Stimulated activated naive B cell treated with anti-CD40 and anti-IgM and Interleukin-4, amounts not matched to agents 10 μg/mL and 1 μg/mL and 100 μg/mL, for 72 hours (primary cell): Measurements from ENCODE around the gene WDFY4.

Source experiments
- ATAC-seq, 2 donors: fragments of 150-1000 bp; cut with Tn5 transposase; replicated peaks; 2 replicates each; pipeline ENCODE4 v1.10.0; 2021; ENCODE audit warnings: moderate library complexity in 1 of 2
- DNase-seq: peaks from one replicate; pipeline ENCODE4 v3.0.0; 2021
- H3K27ac Mint-ChIP-seq: one replicate; pipeline ENCODE4 v1.8.0; 2022; ENCODE audit warnings: mild to moderate bottlenecking, mixed read lengths
- H3K27me3 Mint-ChIP-seq, 2 donors: one replicate each; pipeline ENCODE4 v1.8.0; 2022; ENCODE audit warnings: mixed read lengths in 2 of 2
- H3K36me3 Mint-ChIP-seq, 2 donors: one replicate each; pipeline ENCODE4 v1.8.0; 2022; ENCODE audit warnings: mixed read lengths in 2 of 2, mild to moderate bottlenecking in 1 of 2
- H3K4me1 Mint-ChIP-seq, 2 donors: one replicate each; pipeline ENCODE4 v1.8.0; 2022; ENCODE audit warnings: mixed read lengths in 2 of 2, mild to moderate bottlenecking in 1 of 2
- H3K4me3 Mint-ChIP-seq, 2 donors: one replicate each; pipeline ENCODE4 v1.8.0; 2022; ENCODE audit warnings: mild to moderate bottlenecking in 2 of 2, mixed read lengths in 2 of 2, moderate library complexity in 1 of 2
- H3K9me3 Mint-ChIP-seq, 2 donors: one replicate each; pipeline ENCODE4 v1.8.0; 2022; ENCODE audit warnings: mixed read lengths in 2 of 2, mild to moderate bottlenecking in 1 of 2

The WDFY4 gene

GRCh38 chr10:49008505-49009198, 324.0 kb downstream of the WDFY4 start:
- Mint-ChIP-seq H3K27ac (no peak overlapping the region), H3K27me3 (peaks cover 0 to 4% of the 10 kb centered on the region in 2 donors), H3K36me3 (no peaks in the 10 kb centered on the region), H3K4me3 (no peak overlapping the region), H3K4me1 (peaks cover 3 to 6% of the 10 kb centered on the region in 2 donors), H3K9me3 (peaks cover 0 to 3% of the 10 kb centered on the region in 2 donors)
- no peak for DNase-seq
- ATAC-seq: no peak

DNA sequence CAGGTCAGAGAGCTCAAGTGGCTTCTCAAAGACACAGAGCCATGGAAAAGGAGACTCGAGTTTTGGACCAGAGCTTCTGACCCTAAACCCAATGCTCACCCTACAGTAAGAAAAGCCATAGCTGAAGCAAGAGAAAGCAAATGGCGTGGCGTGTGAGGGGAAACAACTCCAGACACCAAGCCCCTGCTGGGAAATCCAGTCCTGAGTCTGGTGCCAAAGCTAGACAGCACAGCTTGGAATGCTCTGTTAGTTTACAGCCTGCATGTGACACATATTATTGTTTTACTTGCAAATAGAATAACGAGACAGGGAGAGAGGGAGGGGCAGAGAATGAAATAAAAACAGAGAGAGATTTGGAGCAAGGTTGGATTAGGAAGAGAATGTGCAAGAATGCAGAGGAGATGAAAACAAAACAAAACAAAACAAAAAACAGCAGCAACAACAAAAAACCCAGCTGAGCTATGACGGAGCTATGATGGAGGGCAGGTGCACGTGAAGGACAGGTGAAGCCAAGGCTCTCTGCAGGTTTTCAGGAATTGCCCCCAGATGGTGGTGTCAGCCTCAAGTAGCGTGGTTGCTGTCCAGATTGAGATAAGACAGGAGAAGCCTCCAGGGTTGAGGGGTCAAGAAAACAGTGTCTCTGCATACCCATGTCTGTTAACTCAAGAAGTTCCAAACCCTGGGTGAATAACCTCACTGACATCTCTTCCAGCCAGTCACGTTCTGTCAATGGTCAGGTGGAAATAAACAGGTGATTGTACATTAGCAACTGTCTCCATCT, 324.7 kb downstream of the WDFY4 start:
- Mint-ChIP-seq H3K4me1 (peaks cover 3 to 6% of the 10 kb centered on the region in 2 donors), H3K27ac (no peak overlapping the region), H3K27me3 (peaks cover 0 to 4% of the 10 kb centered on the region in 2 donors), H3K36me3 (no peaks in the 10 kb centered on the region), H3K9me3 (peaks cover 0 to 3% of the 10 kb centered on the region in 2 donors), H3K4me3 (no peak overlapping the region)
- DNase-seq (no peak), ATAC-seq (no peak)

- Mint-ChIP-seq H3K4me1 (peaks cover 3 to 6% of the 10 kb centered on the region in 2 donors), H3K4me3 (no peak overlapping the region), H3K9me3 (peaks cover 0 to 3% of the 10 kb centered on the region in 2 donors), H3K27me3 (peaks cover 4 to 5% of the 10 kb centered on the region in 2 donors), H3K27ac (no peak overlapping the region), H3K36me3 (no peaks in the 10 kb centered on the region)
- no peak for ATAC-seq
- DNase-seq: no peak
Observed at GRCh38 chr10:49010295-49010694, 325.6 kb downstream of the WDFY4 start.

GRCh38 chr10:49010865-49011264, 326.2 kb downstream of the WDFY4 start:
- ATAC-seq (no peak), DNase-seq (no peak)
- no peak overlapping the region for H3K27ac Mint-ChIP-seq
- no peak overlapping the region for H3K4me3 Mint-ChIP-seq
- H3K4me1 Mint-ChIP-seq: peaks cover 3 to 6% of the 10 kb centered on the region in 2 donors
- H3K9me3 Mint-ChIP-seq: peaks cover 0 to 3% of the 10 kb centered on the region in 2 donors
- peaks cover 4 to 5% of the 10 kb centered on the region in 2 donors for H3K27me3 Mint-ChIP-seq
- H3K36me3 Mint-ChIP-seq: no peaks in the 10 kb centered on the region

DNA sequence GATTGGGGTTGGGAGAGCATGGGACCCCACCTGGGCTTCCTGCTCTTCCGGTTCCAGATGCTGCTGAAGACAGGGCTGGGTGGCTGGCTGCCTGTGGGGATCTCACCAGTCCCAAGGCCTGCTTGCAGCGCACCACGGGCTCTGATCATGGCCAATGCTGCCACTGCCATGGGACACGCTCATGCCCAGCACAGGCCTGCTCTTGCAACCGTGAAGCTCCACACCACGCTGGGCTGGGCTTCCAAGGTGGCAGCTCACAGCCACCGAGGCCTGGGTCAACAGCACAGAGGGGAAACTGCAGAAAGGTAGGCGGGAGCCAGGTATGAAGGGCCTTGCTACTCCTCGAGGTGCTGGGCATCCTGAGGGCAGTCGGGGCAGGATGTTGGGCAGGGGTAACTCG, 327.1 kb downstream of the WDFY4 start:
- H3K36me3 Mint-ChIP-seq: no peaks in the 10 kb centered on the region
- DNase-seq (no peak), ATAC-seq (no peak)
- no peaks in the 10 kb centered on the region for H3K9me3 Mint-ChIP-seq
- H3K27ac Mint-ChIP-seq: no peak overlapping the region
- H3K27me3 Mint-ChIP-seq: peaks cover 4 to 5% of the 10 kb centered on the region in 2 donors
- H3K4me3 Mint-ChIP-seq: no peak overlapping the region
- H3K4me1 Mint-ChIP-seq: peaks cover 3 to 6% of the 10 kb centered on the region in 2 donors

- DNase-seq (no peak), ATAC-seq (peak in 1 of 2 donors; percentile 25)
- H3K4me1 Mint-ChIP-seq: peaks cover 3 to 6% of the 10 kb centered on the region in 2 donors
- H3K9me3 Mint-ChIP-seq: no peaks in the 10 kb centered on the region
- no peaks in the 10 kb centered on the region for H3K36me3 Mint-ChIP-seq
- H3K4me3 Mint-ChIP-seq: no peak overlapping the region
- H3K27me3 Mint-ChIP-seq: peaks cover 6 to 7% of the 10 kb centered on the region in 2 donors
- no peak overlapping the region for H3K27ac Mint-ChIP-seq
Observed at GRCh38 chr10:49012603-49013002, 327.9 kb downstream of the WDFY4 start.

DNA sequence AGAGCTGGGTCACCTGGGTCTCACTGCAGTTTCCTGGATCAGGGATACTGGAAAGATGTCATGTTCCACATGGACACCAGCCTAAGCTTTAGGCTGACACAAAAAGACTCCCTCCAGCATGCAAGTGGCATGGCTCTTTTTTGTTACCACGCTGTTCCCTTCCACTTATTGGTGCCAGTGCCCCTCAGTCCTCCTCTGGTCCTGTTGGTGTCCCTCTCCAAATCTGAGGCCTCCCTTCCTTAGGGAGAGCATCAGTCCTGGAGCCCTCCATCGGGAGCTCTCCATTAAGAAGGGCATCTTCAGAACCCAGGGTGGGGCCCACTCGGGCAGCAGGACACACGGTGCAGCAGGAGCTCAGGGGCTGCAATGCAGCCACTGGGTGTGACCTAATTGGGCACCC, 331.0 kb downstream of the WDFY4 start:
- Mint-ChIP-seq H3K27me3 (peaks cover 15 to 34% of the 10 kb centered on the region in 2 donors), H3K36me3 (peaks cover 0 to 1% of the 10 kb centered on the region in 2 donors), H3K4me3 (no peak overlapping the region), H3K27ac (no peak overlapping the region), H3K4me1 (peaks cover 3 to 6% of the 10 kb centered on the region in 2 donors), H3K9me3 (peaks cover 2 to 4% of the 10 kb centered on the region in 2 donors)
- ATAC-seq (no peak), DNase-seq (no peak)

GRCh38 chr10:49021685-49022084, 337.0 kb downstream of the WDFY4 start:
- no peak overlapping the region for H3K27ac Mint-ChIP-seq
- H3K4me3 Mint-ChIP-seq: no peak overlapping the region
- no peaks in the 10 kb centered on the region for H3K4me1 Mint-ChIP-seq
- H3K27me3 Mint-ChIP-seq: peaks cover 15 to 28% of the 10 kb centered on the region in 2 donors
- no peak for ATAC-seq
- H3K36me3 Mint-ChIP-seq: peaks cover 0 to 1% of the 10 kb centered on the region in 2 donors
- peaks cover 2 to 4% of the 10 kb centered on the region in 2 donors for H3K9me3 Mint-ChIP-seq
- DNase-seq: no peak

GRCh38 chr10:49023071-49023470, 338.4 kb downstream of the WDFY4 start:
- ATAC-seq: no peak
- peaks cover 18 to 22% of the 10 kb centered on the region in 2 donors for H3K27me3 Mint-ChIP-seq
- H3K9me3 Mint-ChIP-seq: peaks cover 2 to 4% of the 10 kb centered on the region in 2 donors

DNA sequence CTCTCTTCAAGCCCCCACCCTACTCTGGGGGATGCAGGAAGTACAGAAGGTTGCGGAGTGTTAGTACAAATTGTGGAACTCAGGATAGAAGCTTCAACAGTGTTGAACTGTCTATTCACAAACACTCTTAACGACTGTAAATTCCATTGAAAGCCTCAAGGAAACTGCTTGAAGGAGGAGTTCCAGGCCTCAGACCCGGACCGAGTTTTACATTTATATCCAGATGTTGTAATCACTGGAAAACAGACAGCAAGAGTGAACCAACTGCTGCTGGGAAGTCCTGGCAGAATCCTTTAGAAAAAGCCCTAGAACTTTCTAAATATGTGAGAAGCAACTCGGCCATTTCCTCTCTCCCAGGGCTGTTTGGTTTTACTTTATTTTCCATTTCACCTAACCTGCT, 339.1 kb downstream of the WDFY4 start:
- DNase-seq: no peak
- Mint-ChIP-seq H3K27me3 (peaks cover 18 to 19% of the 10 kb centered on the region in 2 donors), H3K36me3 (peaks cover 0 to 1% of the 10 kb centered on the region in 2 donors), H3K4me3 (no peak overlapping the region), H3K9me3 (peaks cover 2 to 4% of the 10 kb centered on the region in 2 donors), H3K4me1 (no peaks in the 10 kb centered on the region), H3K27ac (no peak overlapping the region)
- no peak for ATAC-seq

More at GRCh38 chr10:49023071-49023470, 338.4 kb downstream of the WDFY4 start:
- no peaks in the 10 kb centered on the region for H3K4me1 Mint-ChIP-seq
- no peak overlapping the region for H3K27ac Mint-ChIP-seq
- no peak for DNase-seq
- H3K4me3 Mint-ChIP-seq: no peak overlapping the region
- H3K36me3 Mint-ChIP-seq: peaks cover 0 to 1% of the 10 kb centered on the region in 2 donors

DNA sequence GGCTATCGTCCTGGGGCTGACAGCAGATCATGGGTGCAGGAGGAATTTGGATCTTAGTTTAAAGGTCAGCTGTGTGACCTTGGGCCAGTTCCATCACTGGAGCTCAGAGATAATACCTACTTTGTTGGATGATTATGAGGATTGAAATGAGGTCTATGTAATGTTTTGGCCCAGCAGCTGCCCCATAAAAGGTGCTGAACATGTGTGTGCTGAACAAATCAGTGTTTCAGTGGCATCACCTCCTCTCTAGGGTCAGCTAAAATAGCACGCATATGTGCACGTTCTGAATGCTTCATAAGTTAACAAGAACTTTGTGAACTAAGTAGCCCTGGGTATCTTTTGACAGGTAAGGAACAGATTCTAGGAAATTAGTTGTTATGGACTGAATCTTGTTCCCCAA, 339.8 kb downstream of the WDFY4 start:
- Mint-ChIP-seq H3K27me3 (peaks cover 11 to 18% of the 10 kb centered on the region in 2 donors), H3K36me3 (peaks cover 0 to 1% of the 10 kb centered on the region in 2 donors), H3K4me3 (no peak overlapping the region), H3K4me1 (no peaks in the 10 kb centered on the region), H3K9me3 (peaks cover 2 to 4% of the 10 kb centered on the region in 2 donors), H3K27ac (no peak overlapping the region)
- no peak for DNase-seq
- ATAC-seq: no peak

DNA sequence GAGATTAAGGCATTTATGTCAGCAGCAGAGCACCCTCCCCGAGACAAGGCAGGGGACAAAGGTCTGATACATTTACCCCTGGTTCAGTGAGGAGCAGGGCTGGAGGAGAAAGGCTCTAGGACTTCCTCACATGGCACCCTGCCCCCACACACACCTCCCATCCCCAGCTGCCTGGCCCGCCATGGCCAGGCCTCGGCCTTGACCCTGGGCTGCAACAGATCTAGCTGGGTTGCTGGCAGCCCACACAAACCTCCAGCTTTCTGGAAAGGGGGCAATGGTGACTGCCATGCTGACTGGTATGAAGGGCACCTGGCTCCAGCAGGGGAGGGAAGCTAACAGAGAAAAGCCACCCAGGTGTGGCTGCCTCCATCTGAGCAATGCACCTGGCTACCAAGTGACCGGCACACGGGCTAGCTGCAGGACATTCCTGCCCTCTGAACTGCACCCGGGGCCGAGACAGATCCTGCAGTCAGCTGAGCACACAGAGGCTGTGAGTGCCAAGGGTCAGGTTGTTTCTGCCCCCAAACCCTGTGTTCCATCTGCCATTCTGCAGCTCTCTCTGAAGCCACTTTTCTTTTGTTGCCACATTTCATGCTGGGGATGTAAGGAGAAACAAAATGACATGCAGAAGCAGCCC, 340.8 kb downstream of the WDFY4 start:
- no peak for ATAC-seq
- no peak overlapping the region for H3K4me3 Mint-ChIP-seq
- no peak overlapping the region for H3K27ac Mint-ChIP-seq

GRCh38 chr10:49028639-49029038, 344.0 kb downstream of the WDFY4 start:
- Mint-ChIP-seq H3K9me3 (no peaks in the 10 kb centered on the region), H3K27me3 (peaks cover 5 to 13% of the 10 kb centered on the region in 2 donors), H3K27ac (no peak overlapping the region), H3K36me3 (no peaks in the 10 kb centered on the region), H3K4me3 (no peak overlapping the region), H3K4me1 (no peaks in the 10 kb centered on the region)
- ATAC-seq: no peak
- no peak for DNase-seq

More for the DNA sequence above, 340.8 kb downstream of the WDFY4 start:
- Mint-ChIP-seq H3K9me3 (peaks cover 0 to 2% of the 10 kb centered on the region in 2 donors), H3K4me1 (no peaks in the 10 kb centered on the region), H3K36me3 (peaks cover 0 to under 1% of the 10 kb centered on the region in 2 donors), H3K27me3 (peaks cover 2 to 13% of the 10 kb centered on the region in 2 donors)
- no peak for DNase-seq

DNA sequence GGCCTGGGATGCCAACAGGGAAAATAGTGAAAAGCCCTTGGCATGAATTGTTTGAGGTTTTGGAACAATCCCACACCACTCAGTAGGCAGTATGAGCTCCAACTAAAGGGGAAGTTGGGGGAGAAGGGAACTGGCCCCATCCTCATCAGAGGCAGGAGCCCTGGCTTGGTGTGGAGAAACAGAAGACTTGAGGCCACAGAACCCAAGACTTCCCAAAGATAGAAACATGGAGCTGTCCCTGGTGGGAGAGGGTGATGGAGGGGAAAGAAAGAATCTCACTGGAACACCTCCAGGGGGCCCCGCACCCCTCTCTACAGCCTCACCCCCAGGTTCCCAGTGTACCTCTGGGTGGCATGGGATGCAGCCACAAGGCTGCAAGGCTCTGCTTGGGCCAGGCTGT, 345.0 kb downstream of the WDFY4 start:
- Mint-ChIP-seq H3K27ac (no peak overlapping the region), H3K36me3 (no peaks in the 10 kb centered on the region), H3K27me3 (peaks cover 5 to 13% of the 10 kb centered on the region in 2 donors), H3K9me3 (no peaks in the 10 kb centered on the region), H3K4me1 (no peaks in the 10 kb centered on the region), H3K4me3 (no peak overlapping the region)
- ATAC-seq: no peak
- no peak for DNase-seq
